Measurements from ENCODE around the gene PHF12. TPM values are rescaled to one million over a fixed set of nuclear protein-coding genes. Genes with fewer than 3 reads are reported as not detected.

Gene PHF12
- total RNA-seq, 2 experiments from 2014 or later: 45.7 to 52.6 TPM

DNA sequence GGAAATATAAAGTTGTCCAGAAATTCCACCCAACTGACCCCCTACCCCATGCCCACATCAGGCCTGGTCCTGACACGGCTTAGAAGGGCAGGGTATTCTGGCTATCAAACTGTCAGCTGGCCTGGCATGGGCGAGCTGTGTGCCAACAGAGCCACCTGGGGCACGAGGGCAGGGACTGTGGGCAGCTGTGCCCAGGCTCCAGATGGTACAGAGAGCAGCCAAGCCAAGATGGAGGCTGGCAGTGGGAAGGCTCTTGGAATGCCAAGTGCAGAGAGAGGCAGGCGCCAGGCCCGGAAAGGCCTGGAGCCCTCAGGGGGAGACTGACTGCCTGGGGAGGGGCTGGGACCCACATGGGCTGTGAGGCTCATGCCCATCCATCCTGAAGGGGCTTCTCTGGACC, 24.3 kb upstream of the PHF12 start:
- Mint-ChIP-seq H3K27ac (no peak overlapping the region), H3K27me3 (no peaks in the 10 kb centered on the region), H3K9me3 (no peaks in the 10 kb centered on the region), H3K4me1 (ENCODE audit: low read depth) (no peaks in the 10 kb centered on the region), H3K36me3 (ENCODE audit: low read depth) (no peaks in the 10 kb centered on the region), H3K4me3 (no peak overlapping the region)
- ATAC-seq: no peak
- no peak for DNase-seq
- POLR2A ChIA-PET: no interaction called here
- TF ChIP-seq, protein P1, sequence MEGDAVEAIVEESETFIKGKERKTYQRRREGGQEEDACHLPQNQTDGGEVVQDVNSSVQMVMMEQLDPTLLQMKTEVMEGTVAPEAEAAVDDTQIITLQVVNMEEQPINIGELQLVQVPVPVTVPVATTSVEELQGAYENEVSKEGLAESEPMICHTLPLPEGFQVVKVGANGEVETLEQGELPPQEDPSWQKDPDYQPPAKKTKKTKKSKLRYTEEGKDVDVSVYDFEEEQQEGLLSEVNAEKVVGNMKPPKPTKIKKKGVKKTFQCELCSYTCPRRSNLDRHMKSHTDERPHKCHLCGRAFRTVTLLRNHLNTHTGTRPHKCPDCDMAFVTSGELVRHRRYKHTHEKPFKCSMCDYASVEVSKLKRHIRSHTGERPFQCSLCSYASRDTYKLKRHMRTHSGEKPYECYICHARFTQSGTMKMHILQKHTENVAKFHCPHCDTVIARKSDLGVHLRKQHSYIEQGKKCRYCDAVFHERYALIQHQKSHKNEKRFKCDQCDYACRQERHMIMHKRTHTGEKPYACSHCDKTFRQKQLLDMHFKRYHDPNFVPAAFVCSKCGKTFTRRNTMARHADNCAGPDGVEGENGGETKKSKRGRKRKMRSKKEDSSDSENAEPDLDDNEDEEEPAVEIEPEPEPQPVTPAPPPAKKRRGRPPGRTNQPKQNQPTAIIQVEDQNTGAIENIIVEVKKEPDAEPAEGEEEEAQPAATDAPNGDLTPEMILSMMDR (IDR thresholded peaks at IDR 0.05): no peak
- CTCF ChIA-PET: interaction anchor here (0.6 to 1.1 kb wide), 2 partner anchors 10 to 142 kb away, joined by 3 read pairs; no protein-coding TSS in a partner anchor
- intact Hi-C loops (cut with micrococcal nuclease): no loop called here

DNA sequence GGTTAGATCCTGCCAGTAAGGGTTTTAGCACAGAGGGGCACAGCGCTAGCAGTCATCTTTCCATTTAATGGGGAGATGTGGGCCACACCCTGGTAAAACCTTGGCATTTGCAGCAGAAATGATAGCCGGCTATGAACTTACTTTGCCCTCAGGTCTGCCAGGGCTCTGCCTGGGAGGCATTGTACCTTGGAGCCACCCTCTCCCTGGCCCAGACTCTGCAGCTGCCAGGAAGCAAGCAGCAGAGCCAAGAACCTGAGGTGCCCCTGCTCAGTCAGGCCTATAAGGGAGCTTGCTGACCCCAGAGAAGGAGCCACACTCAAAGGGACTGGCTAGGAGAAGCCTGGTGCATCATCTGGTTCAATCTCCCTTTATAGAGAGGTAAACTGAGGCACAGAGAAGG, 23.7 kb upstream of the PHF12 start:
- CTCF ChIA-PET: interaction anchor here (1.1 kb wide), 1 partner anchor 9 kb away, joined by 3 read pairs; no protein-coding TSS in a partner anchor
- TF ChIP-seq, protein P1 (IDR thresholded peaks at IDR 0.05): no peak
- POLR2A ChIA-PET: no interaction called here
- Mint-ChIP-seq H3K27me3 (no peaks in the 10 kb centered on the region), H3K36me3 (ENCODE audit: low read depth) (no peaks in the 10 kb centered on the region), H3K9me3 (no peaks in the 10 kb centered on the region), H3K27ac (no peak overlapping the region), H3K4me3 (no peak overlapping the region), H3K4me1 (ENCODE audit: low read depth) (no peaks in the 10 kb centered on the region)
- intact Hi-C loops (cut with micrococcal nuclease): no loop called here
- DNase-seq (no peak), ATAC-seq (no peak)

GRCh38 chr17:28974451-28974850, 23.1 kb upstream of the PHF12 start:
- Mint-ChIP-seq H3K4me1 (ENCODE audit: low read depth) (no peaks in the 10 kb centered on the region), H3K27me3 (no peaks in the 10 kb centered on the region), H3K9me3 (no peaks in the 10 kb centered on the region), H3K27ac (no peak overlapping the region), H3K4me3 (no peak overlapping the region), H3K36me3 (ENCODE audit: low read depth) (no peaks in the 10 kb centered on the region)
- ATAC-seq (no peak), DNase-seq (no peak)
- ChIA-PET CTCF (interaction anchor here (1.1 to 2.4 kb wide), 3 partner anchors 8 to 142 kb away, joined by 3 to 19 read pairs (median 15); no protein-coding TSS in a partner anchor), POLR2A (no interaction called here)
- TF ChIP-seq, protein P1 (IDR thresholded peaks at IDR 0.05): no peak
- intact Hi-C loops (cut with micrococcal nuclease): no loop called here

GRCh38 chr17:28973425-28973824, 22.1 kb upstream of the PHF12 start:
- TF ChIP-seq, protein P1 (IDR thresholded peaks at IDR 0.05): no peak
- Mint-ChIP-seq H3K4me1 (ENCODE audit: low read depth) (no peaks in the 10 kb centered on the region), H3K4me3 (no peak overlapping the region), H3K9me3 (no peaks in the 10 kb centered on the region), H3K27ac (no peak overlapping the region), H3K27me3 (no peaks in the 10 kb centered on the region), H3K36me3 (ENCODE audit: low read depth) (no peaks in the 10 kb centered on the region)
- ChIA-PET CTCF (interaction anchor here (0.5 to 2.4 kb wide), 6 partner anchors 8 to 304 kb away, joined by 3 to 19 read pairs (median 6); no protein-coding TSS in a partner anchor), POLR2A (interaction anchor here (0.5 to 0.7 kb wide), 2 partner anchors 92 to 217 kb away, joined by 3 to 4 read pairs; no protein-coding TSS in a partner anchor)
- intact Hi-C loops (cut with micrococcal nuclease): no loop called here
- DNase-seq (no peak), ATAC-seq (no peak)

DNA sequence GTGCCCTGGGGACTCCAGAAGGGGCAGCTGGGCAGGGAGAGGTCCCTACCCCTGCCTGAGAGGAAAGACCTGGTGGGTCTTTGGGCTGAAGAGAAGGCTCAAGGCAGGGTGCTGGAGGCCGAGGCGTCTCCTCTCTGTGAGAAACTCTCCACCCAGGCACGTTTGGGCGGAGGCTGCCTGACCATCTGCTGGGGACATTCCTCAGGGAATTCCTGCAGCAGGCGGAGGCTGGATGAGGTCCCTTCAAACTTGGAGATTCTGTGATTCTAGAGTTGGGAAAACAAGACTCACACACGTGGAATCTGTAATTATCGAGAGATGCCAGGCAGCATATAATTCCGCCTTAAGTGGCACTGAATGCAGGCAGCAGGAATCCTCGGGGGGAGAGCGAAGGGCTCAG, 21.1 kb upstream of the PHF12 start:
- POLR2A ChIA-PET: no interaction called here
- no peaks in the 10 kb centered on the region for H3K9me3 Mint-ChIP-seq
- no peak for DNase-seq
- no peaks in the 10 kb centered on the region for H3K27me3 Mint-ChIP-seq
- no peak for ATAC-seq
- H3K36me3 Mint-ChIP-seq (ENCODE audit: low read depth): no peaks in the 10 kb centered on the region
- H3K4me1 Mint-ChIP-seq (ENCODE audit: low read depth): no peaks in the 10 kb centered on the region
- CTCF ChIA-PET: interaction anchor here (1.3 to 2.4 kb wide), 3 partner anchors 19 to 144 kb away, joined by 5 to 19 read pairs (median 8); no protein-coding TSS in a partner anchor
- TF ChIP-seq, protein P1 (IDR thresholded peaks at IDR 0.05): no peak
- no peak overlapping the region for H3K4me3 Mint-ChIP-seq
- intact Hi-C loops (cut with micrococcal nuclease): no loop called here
- H3K27ac Mint-ChIP-seq: no peak overlapping the region
